ENCODE data around the gene MARVELD3.
"Not testable (repeated sequence)": the region's sequence is repeated elsewhere in the genome, so short reads cannot be mapped to it uniquely, and the experiment has no call there.

GRCh38 chr16:71598426-71598825 is 27.6 kb upstream of the MARVELD3 start:
- not testable (repeated sequence) for TF ChIP-seq POLR2A (IDR thresholded peaks at IDR 0.05; ENCODE audit: low read depth, low read length); TAF1 (IDR thresholded peaks at IDR 0.05; ENCODE audit: borderline replicate concordance, low read depth, low read length); POLR2AphosphoS5 (IDR thresholded peaks at IDR 0.05; ENCODE audit: low read depth, low read length)
